A673 (cell line): Measurements from ENCODE around the gene OR9I1.

Experiments
- EZH2 ChIP-seq: fragments of 200-600 bp; sonication (generic); IDR thresholded peaks from 2 replicates; pipeline ENCODE4 v1.6.1; 2017; ENCODE audit warnings: borderline replicate concordance, low read depth, mild to moderate bottlenecking, mixed read lengths, antibody characterized with exemption, low read length; ENCODE audit not compliant: poor library complexity, severe bottlenecking
- TF ChIP-seq, protein P1 (sequence below): fragments of 300-800, 200-600 bp; sonication (generic); conservative IDR thresholded peaks from 2 replicates; pipeline ENCODE4 v1.5.1; 2017; ENCODE audit warnings: low read depth, mild to moderate bottlenecking, antibody characterized with exemption, low read length, moderate library complexity, mixed read lengths

DNA sequence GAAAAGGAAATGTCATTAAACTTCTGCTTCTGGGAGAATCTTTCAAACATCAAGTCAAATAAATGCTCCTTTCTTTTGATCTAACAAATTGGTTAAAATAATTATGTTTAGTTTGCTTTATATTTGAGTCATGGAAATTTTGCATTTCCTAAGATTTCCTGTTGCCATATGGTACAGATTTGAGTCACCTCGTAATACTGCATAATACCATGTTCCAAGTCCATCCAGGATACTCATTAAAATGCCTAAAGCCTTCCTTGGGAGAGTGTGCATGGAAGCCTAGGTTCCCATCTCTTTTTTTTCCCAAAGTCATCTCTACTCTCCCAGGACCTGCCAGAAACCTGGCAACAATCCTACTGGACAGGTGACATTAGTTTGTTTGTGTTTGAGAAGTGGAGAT lies 4.2 kb downstream of the OR9I1 start:
- TF ChIP-seq, protein P1, sequence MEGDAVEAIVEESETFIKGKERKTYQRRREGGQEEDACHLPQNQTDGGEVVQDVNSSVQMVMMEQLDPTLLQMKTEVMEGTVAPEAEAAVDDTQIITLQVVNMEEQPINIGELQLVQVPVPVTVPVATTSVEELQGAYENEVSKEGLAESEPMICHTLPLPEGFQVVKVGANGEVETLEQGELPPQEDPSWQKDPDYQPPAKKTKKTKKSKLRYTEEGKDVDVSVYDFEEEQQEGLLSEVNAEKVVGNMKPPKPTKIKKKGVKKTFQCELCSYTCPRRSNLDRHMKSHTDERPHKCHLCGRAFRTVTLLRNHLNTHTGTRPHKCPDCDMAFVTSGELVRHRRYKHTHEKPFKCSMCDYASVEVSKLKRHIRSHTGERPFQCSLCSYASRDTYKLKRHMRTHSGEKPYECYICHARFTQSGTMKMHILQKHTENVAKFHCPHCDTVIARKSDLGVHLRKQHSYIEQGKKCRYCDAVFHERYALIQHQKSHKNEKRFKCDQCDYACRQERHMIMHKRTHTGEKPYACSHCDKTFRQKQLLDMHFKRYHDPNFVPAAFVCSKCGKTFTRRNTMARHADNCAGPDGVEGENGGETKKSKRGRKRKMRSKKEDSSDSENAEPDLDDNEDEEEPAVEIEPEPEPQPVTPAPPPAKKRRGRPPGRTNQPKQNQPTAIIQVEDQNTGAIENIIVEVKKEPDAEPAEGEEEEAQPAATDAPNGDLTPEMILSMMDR: no peak
- TF ChIP-seq EZH2: no peak
